ENCODE measurements around the gene HOXB1. TPM values are rescaled to one million over a fixed set of nuclear protein-coding genes. Genes with fewer than 3 reads are reported as not detected.

HOXB1 gene
- polyA plus RNA-seq, 4 donors, result not detected

- H3K4me1 ChIP-seq (ENCODE audit: control insufficient read depth in 3 of 3, insufficient read depth in 2 of 3, low read depth in 1 of 3, low read length in 2 of 3), result peaks cover 0 to 44% (median 4%) of the 10 kb centered on the region in 3 donors
- no peaks in the 10 kb centered on the region for H3K9me3 ChIP-seq (ENCODE audit: control insufficient read depth in 2 of 2, insufficient read depth in 1 of 2, low read depth in 1 of 2, low read length in 1 of 2)
- H3K4me3 ChIP-seq (ENCODE audit: low read depth in 1 of 3, low read length in 3 of 3), result peak overlapping the region in 1 of 3 donors; percentile 25
- FAIRE-seq, result no peak
- no peak for DNase-seq
- WGBS, 3 donors, result 9 to 32% (median 21%) methylated on average over 2 to 3 of the region's 3 CpGs
- peaks cover 0 to 99% (median 2%) of the 10 kb centered on the region in 3 donors for H3K27me3 ChIP-seq (ENCODE audit: control insufficient read depth in 3 of 3, insufficient read depth in 3 of 3, low read length in 3 of 3)
- H3K36me3 ChIP-seq (ENCODE audit: control insufficient read depth in 3 of 3, insufficient read depth in 2 of 3, low read depth in 1 of 3, low read length in 3 of 3), result peaks cover 0 to 37% (median 0%) of the 10 kb centered on the region in 3 donors
- H3K27ac ChIP-seq (ENCODE audit: low read depth in 1 of 3, low read length in 2 of 3), result peak overlapping the region in 2 of 3 donors; percentile 82 to 85
These were observed 38.4 kb upstream of the HOXB1 start for GRCh38 chr17:48569240-48569582.

- Histone ChIP-seq H3K4me3 (ENCODE audit: low read depth in 1 of 3, low read length in 3 of 3) (peak overlapping the region in 1 of 3 donors; percentile 11), H3K9me3 (ENCODE audit: control insufficient read depth in 2 of 2, insufficient read depth in 1 of 2, low read depth in 1 of 2, low read length in 1 of 2) (no peaks in the 10 kb centered on the region), H3K36me3 (ENCODE audit: control insufficient read depth in 3 of 3, insufficient read depth in 2 of 3, low read depth in 1 of 3, low read length in 3 of 3) (peaks cover 0 to 36% (median 0%) of the 10 kb centered on the region in 3 donors), H3K4me1 (ENCODE audit: control insufficient read depth in 3 of 3, insufficient read depth in 2 of 3, low read depth in 1 of 3, low read length in 2 of 3) (peaks cover 0 to 41% (median 4%) of the 10 kb centered on the region in 3 donors), H3K27ac (ENCODE audit: low read depth in 1 of 3, low read length in 2 of 3) (peak overlapping the region in 2 of 3 donors; percentile 64 to 85), H3K27me3 (ENCODE audit: control insufficient read depth in 3 of 3, insufficient read depth in 3 of 3, low read length in 3 of 3) (peaks cover 0 to 97% (median 2%) of the 10 kb centered on the region in 3 donors)
- FAIRE-seq (no peak), DNase-seq (peak in 1 of 2 donors; percentile 22)
- 16 to 30% (median 18%) methylated on average over 33 of the region's 33 CpGs for WGBS, 3 donors
These were observed 37.9 kb upstream of the HOXB1 start for GRCh38 chr17:48568499-48569239.

DNA sequence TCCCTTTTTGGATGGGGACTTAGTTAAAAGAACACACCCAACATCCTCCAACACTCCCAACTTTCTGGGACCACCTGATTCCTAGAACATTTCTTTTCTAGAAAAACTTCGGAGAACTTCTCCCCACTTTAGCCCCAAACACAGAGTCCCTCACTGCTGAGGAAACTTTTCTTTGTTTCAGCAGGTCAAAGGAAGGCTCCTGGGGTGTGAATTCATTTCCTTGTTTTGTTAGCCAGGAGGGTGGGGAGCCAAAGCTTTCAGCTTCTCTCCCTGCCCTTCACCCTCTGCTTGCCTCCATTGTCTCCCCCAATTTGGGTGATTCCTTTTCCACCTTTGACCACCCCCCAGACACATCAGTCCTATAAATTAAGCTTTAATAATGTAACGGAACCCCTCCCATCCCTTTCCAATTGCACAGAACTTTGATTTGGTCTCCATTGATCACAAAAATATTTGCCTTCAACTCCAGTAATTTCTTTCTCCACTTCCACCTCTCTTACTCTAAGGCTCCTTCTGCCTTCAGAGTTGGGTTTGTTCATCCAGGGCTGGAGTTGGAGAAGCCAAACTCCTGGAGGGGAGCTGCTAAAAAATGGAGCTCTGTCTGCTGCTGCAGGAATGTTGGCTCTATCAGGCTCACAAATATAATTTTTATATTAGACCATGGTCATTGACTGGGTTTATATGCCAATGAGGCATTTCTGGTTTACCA lies 37.0 kb upstream of the HOXB1 start:
- H3K4me3 ChIP-seq (ENCODE audit: low read depth in 1 of 3, low read length in 3 of 3), result peak overlapping the region in 1 of 3 donors; percentile 11
- H3K36me3 ChIP-seq (ENCODE audit: control insufficient read depth in 3 of 3, insufficient read depth in 2 of 3, low read depth in 1 of 3, low read length in 3 of 3), result peaks cover 0 to 34% (median 0%) of the 10 kb centered on the region in 3 donors
- DNase-seq (no peak), FAIRE-seq (no peak)
- 27 to 58% (median 50%) methylated on average over 2 of the region's 2 CpGs for WGBS, 3 donors
- peak overlapping the region in 2 of 3 donors; percentile 48 to 85 for H3K27ac ChIP-seq (ENCODE audit: low read depth in 1 of 3, low read length in 2 of 3)
- peaks cover 0 to 41% (median 4%) of the 10 kb centered on the region in 3 donors for H3K4me1 ChIP-seq (ENCODE audit: control insufficient read depth in 3 of 3, insufficient read depth in 2 of 3, low read depth in 1 of 3, low read length in 2 of 3)
- H3K9me3 ChIP-seq (ENCODE audit: control insufficient read depth in 2 of 2, insufficient read depth in 1 of 2, low read depth in 1 of 2, low read length in 1 of 2), result no peaks in the 10 kb centered on the region
- peaks cover 0 to 97% (median 2%) of the 10 kb centered on the region in 3 donors for H3K27me3 ChIP-seq (ENCODE audit: control insufficient read depth in 3 of 3, insufficient read depth in 3 of 3, low read length in 3 of 3)

- Histone ChIP-seq H3K36me3 (ENCODE audit: control insufficient read depth in 3 of 3, insufficient read depth in 2 of 3, low read depth in 1 of 3, low read length in 3 of 3) (peaks cover 0 to 31% (median 0%) of the 10 kb centered on the region in 3 donors), H3K9me3 (ENCODE audit: control insufficient read depth in 2 of 2, insufficient read depth in 1 of 2, low read depth in 1 of 2, low read length in 1 of 2) (no peaks in the 10 kb centered on the region), H3K27ac (ENCODE audit: low read depth in 1 of 3, low read length in 2 of 3) (peak overlapping the region; percentile 37 to 85 (median 48)), H3K4me3 (ENCODE audit: low read depth in 1 of 3, low read length in 3 of 3) (no peak overlapping the region), H3K27me3 (ENCODE audit: control insufficient read depth in 3 of 3, insufficient read depth in 3 of 3, low read length in 3 of 3) (peaks cover 0 to 97% (median 2%) of the 10 kb centered on the region in 3 donors), H3K4me1 (ENCODE audit: control insufficient read depth in 3 of 3, insufficient read depth in 2 of 3, low read depth in 1 of 3, low read length in 2 of 3) (peaks cover 0 to 36% (median 4%) of the 10 kb centered on the region in 3 donors)
- DNase-seq (peak in 1 of 2 donors; percentile 61), FAIRE-seq (no peak)
- 12 to 41% (median 18%) methylated on average over 6 of the region's 6 CpGs for WGBS, 3 donors
These were observed 36.4 kb upstream of the HOXB1 start for GRCh38 chr17:48567209-48567608.

GRCh38 chr17:48566717-48567116 lies 35.9 kb upstream of the HOXB1 start:
- DNase-seq (no peak), FAIRE-seq (no peak)
- Histone ChIP-seq H3K4me1 (ENCODE audit: control insufficient read depth in 3 of 3, insufficient read depth in 2 of 3, low read depth in 1 of 3, low read length in 2 of 3) (peaks cover 0 to 40% (median 4%) of the 10 kb centered on the region in 3 donors), H3K4me3 (ENCODE audit: low read depth in 1 of 3, low read length in 3 of 3) (no peak overlapping the region), H3K27me3 (ENCODE audit: control insufficient read depth in 3 of 3, insufficient read depth in 3 of 3, low read length in 3 of 3) (peaks cover 0 to 97% (median 2%) of the 10 kb centered on the region in 3 donors), H3K9me3 (ENCODE audit: control insufficient read depth in 2 of 2, insufficient read depth in 1 of 2, low read depth in 1 of 2, low read length in 1 of 2) (no peaks in the 10 kb centered on the region), H3K27ac (ENCODE audit: low read depth in 1 of 3, low read length in 2 of 3) (peak overlapping the region in 2 of 3 donors; percentile 39 to 48), H3K36me3 (ENCODE audit: control insufficient read depth in 3 of 3, insufficient read depth in 2 of 3, low read depth in 1 of 3, low read length in 3 of 3) (peaks cover 0 to 28% (median 0%) of the 10 kb centered on the region in 3 donors)
- 40 to 66% (median 43%) methylated on average over 2 of the region's 2 CpGs for WGBS, 3 donors

- Histone ChIP-seq H3K9me3 (ENCODE audit: control insufficient read depth in 2 of 2, insufficient read depth in 1 of 2, low read depth in 1 of 2, low read length in 1 of 2) (no peaks in the 10 kb centered on the region), H3K4me1 (ENCODE audit: control insufficient read depth in 3 of 3, insufficient read depth in 2 of 3, low read depth in 1 of 3, low read length in 2 of 3) (peaks cover 0 to 43% (median 4%) of the 10 kb centered on the region in 3 donors), H3K27me3 (ENCODE audit: control insufficient read depth in 3 of 3, insufficient read depth in 3 of 3, low read length in 3 of 3) (peaks cover 0 to 97% (median 2%) of the 10 kb centered on the region in 3 donors), H3K4me3 (ENCODE audit: low read depth in 1 of 3, low read length in 3 of 3) (no peak overlapping the region), H3K36me3 (ENCODE audit: control insufficient read depth in 3 of 3, insufficient read depth in 2 of 3, low read depth in 1 of 3, low read length in 3 of 3) (peaks cover 0 to 29% (median 0%) of the 10 kb centered on the region in 3 donors), H3K27ac (ENCODE audit: low read depth in 1 of 3, low read length in 2 of 3) (peak overlapping the region in 2 of 3 donors; percentile 39 to 48)
- DNase-seq (no peak), FAIRE-seq (no peak)
- WGBS, 3 donors, result 43 to 56% (median 56%) methylated on average over 4 of the region's 4 CpGs
These were observed 35.3 kb upstream of the HOXB1 start for GRCh38 chr17:48565925-48566710.

- Histone ChIP-seq H3K27me3 (ENCODE audit: control insufficient read depth in 3 of 3, insufficient read depth in 3 of 3, low read length in 3 of 3) (peaks cover 0 to 93% (median 0%) of the 10 kb centered on the region in 3 donors), H3K4me1 (ENCODE audit: control insufficient read depth in 3 of 3, insufficient read depth in 2 of 3, low read depth in 1 of 3, low read length in 2 of 3) (peaks cover 0 to 44% (median 4%) of the 10 kb centered on the region in 3 donors), H3K4me3 (ENCODE audit: low read depth in 1 of 3, low read length in 3 of 3) (peak overlapping the region in 1 of 3 donors; percentile 19), H3K27ac (ENCODE audit: low read depth in 1 of 3, low read length in 2 of 3) (peak overlapping the region in 2 of 3 donors; percentile 39 to 81), H3K36me3 (ENCODE audit: control insufficient read depth in 3 of 3, insufficient read depth in 2 of 3, low read depth in 1 of 3, low read length in 3 of 3) (peaks cover 0 to 20% (median 0%) of the 10 kb centered on the region in 3 donors), H3K9me3 (ENCODE audit: control insufficient read depth in 2 of 2, insufficient read depth in 1 of 2, low read depth in 1 of 2, low read length in 1 of 2) (no peaks in the 10 kb centered on the region)
- FAIRE-seq, result no peak
- WGBS, 3 donors, result 54 to 63% (median 62%) methylated on average over 2 of the region's 2 CpGs
- DNase-seq, result no peak
These were observed 34.3 kb upstream of the HOXB1 start for GRCh38 chr17:48565022-48565554.

Data from small intestine (tissue), 7 donors.